CD4-positive, alpha-beta T cell treated with Interferon alpha-2 for 1 hour (primary cell): ENCODE data around the gene ZC3H4.

Source experiments
- DNase-seq, 2 donors: peaks; one replicate each; pipeline ENCODE4 v3.0.0-alpha.2; 2020 to 2022

ZC3H4 gene

DNA sequence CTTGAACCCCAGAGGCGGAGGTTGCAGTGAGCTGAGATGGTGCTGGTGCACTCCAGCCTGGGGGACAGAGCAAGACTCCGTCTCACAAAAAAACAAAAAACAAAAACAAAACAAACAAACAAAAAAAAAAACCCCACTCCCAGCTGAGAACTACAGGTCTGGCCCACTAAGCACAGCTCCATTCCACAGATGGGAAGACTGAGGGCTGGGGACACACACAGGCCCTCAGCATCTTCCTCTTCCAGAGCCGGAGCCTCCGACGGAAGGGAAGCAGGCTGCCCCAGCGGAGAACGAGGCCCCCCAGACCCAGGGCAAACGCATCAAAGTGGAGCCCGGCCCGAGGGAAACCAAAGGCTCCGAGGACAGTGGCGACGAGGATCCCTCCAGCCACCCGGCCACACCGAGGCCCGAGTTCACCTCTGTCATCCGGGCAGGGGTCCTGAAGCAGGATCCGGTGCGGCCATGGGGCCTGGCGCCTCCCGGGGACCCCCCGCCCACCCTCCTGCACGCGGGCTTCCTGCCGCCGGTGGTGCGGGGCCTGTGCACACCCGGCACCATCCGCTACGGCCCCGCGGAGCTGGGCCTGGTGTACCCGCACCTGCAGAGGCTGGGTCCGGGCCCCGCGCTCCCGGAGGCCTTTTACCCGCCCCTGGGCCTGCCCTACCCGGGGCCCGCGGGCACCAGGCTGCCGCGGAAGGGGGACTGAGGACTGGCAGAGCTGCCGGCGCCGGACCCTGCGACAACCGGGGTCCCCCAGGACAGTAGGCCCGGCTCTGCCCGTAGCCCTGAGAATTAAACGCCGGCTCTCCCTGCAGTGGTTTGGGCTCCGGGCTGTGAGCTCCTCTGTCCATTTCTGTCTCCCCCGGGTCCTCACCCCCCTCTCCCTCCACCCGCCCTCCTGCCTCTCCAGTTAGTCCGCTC is 68.4 kb downstream of the ZC3H4 start:
- DNase-seq: no peak

GRCh38 chr19:47040869-47041268 is 72.7 kb downstream of the ZC3H4 start:
- DNase-seq: no peak

DNA sequence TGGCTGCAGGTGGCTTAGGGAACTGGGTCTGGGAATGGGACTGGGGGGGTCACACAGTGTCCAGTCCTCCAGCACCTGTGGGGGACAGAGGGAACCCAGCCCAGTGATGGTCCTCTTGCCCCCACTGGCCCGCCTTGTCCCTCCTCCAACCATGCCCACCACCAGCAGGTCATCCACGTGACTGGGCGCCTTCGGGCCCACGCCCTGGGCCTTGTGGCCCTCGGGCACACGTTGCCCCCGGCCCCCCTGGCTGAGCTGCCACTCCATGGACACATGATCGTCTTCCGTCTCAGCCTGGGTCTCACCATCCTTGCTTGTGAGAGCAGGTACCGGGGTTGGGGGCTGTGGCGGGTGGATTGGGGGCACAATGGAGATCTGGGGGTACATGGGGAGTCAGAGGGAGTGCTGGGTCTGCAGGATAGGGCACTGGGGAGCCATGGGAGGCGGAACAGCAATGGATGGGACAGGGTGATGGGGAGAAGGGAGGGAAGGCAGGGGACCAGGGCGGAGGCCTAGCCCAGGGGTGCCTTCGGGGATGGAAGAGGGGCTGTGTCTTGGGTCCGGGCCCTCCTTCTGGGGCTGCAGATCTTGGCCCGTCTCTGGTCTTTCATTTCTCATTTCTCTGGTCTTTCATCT is 74.2 kb downstream of the ZC3H4 start:
- no peak for DNase-seq

DNA sequence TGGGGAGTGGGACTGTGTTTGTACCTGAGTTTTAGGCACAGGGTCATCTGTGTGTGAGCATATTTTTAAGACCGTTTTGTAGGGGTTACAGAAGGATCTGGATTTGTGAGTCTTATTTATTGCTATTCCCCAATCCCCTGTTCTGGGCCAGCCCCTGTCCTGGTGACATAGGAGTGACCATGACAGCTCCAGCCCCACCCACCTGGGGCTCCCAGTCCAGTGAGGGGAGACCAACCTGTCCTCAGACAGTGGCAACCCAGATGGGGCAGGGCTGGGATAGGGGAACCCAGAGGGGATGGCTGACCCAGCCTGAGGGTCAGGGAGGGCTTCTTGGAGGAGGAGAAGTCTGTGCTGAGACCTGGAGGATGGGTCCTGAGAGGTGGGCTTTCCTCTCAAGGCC is 75.8 kb downstream of the ZC3H4 start:
- DNase-seq: no peak

- DNase-seq: no peak
Observed at GRCh38 chr19:47036097-47036651, 77.4 kb downstream of the ZC3H4 start.

DNA sequence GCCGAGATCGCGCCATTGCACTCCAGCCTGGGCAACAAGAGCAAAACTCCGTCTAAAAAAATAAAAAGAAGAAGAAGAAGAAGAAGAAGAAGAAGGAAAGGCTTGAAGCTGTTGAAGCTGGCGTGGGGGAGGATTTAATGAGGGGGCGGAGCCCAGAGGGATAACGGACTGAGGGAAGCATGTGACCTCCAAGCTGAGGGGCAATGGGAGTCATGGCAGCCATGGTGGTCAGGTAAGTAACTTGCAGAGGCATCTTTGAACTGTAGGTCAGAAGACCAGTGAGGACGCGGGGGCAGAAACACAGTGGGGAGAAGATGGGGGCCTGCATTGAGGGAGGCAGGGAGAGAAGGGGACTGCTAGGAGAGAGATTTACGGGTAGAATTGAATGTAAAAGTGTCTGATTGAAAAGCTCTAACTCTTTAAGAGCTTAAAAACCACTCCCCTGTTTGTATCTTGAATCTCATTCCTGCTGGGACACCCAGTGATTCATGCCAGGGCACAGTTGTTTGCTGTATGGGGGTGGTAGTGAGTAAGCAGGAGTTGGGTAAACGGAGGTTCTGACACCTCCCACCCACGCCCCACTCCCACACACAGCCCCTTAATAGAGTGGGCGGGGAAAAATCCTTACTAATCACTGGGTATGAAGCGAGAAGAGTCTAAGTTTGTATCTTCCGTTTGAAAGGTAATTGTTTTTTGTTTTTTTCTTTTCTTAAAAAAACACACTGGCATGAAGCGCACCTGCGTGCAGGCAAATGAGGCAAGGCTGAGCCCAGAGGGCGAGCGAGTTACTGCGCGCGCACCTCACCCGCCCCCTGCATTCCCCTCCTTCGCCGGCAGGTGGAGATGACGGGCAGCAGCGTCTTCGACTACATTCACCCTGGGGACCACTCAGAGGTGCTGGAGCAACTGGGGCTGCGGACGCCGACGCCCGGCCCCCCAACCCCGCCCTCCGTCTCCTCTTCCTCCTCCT is 78.2 kb downstream of the ZC3H4 start:
- peak; percentile 93 to 96 for DNase-seq

- DNase-seq: peak; percentile 62 to 73
Observed at GRCh38 chr19:47032171-47032811, 81.3 kb downstream of the ZC3H4 start.

GRCh38 chr19:47028195-47028601 is 85.4 kb downstream of the ZC3H4 start:
- no peak for DNase-seq

DNA sequence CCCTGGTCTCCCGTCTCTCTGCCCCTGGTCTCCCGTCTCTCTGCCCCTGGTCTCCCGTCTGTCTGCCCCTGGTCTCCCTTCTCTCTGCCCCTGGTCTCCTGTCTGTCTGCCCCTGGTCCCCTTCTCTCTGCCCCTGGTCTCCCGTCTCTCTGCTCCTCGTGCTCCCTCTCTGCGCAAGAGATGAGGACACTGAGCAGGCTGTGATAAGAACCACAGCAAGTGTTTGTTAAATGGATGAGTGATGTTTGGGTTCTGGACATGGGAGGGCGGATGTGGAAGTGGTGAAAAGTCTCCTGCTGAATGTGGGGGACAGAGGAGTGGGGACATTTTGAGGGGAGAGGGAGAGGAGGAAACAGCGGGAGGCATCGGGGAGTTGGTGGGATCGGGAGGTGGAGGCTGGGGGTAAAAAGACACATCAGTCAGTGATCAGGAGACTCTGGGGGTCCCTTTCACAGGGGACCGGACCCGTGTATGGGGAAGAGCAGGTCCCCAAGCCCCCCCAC is 85.9 kb downstream of the ZC3H4 start:
- DNase-seq: no peak

DNA sequence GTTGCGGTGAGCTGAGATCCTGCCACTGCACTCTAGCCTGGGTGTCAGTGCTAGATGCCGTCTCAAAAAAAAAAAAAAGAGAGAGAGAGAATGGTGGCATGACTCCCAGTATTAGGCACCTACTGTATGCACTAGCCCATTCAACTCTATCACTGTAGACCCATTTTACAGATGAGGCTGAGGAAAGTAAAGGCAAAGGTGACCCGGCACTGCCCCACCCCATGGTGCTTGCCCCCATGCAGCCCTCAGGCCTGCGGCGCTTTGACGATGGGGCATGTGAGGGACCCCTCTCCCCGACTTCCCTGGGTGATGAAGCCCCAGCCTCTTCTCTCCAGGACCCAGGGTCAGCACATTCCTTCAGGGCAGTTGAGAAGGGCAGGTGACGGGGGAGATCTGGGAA is 86.7 kb downstream of the ZC3H4 start:
- no peak for DNase-seq

- no peak for DNase-seq
Observed at GRCh38 chr19:47026156-47026555, 87.4 kb downstream of the ZC3H4 start.

DNA sequence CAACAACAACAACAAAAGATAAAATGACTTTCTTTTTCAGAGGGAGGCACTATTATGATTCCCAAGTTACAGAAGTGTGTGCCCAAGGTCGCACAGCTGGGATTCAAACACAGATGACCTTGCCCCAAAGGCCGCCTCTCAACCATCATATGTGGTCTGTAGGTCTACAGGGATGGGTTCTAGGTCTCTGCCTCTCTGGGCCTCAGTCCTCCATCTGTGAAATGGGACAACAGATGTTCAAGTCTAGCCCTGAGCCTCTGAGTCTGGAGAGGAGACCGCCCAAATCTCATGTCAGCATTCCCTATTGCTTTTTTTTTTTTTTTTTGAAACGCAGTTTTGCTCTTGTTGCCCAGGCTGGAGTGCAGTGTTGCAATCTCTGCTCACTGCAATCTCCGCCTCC is 89.1 kb downstream of the ZC3H4 start:
- DNase-seq: no peak

- DNase-seq: no peak
Observed at GRCh38 chr19:47023448-47023794, 90.2 kb downstream of the ZC3H4 start.

GRCh38 chr19:47022541-47023447 is 90.8 kb downstream of the ZC3H4 start:
- no peak for DNase-seq

DNA sequence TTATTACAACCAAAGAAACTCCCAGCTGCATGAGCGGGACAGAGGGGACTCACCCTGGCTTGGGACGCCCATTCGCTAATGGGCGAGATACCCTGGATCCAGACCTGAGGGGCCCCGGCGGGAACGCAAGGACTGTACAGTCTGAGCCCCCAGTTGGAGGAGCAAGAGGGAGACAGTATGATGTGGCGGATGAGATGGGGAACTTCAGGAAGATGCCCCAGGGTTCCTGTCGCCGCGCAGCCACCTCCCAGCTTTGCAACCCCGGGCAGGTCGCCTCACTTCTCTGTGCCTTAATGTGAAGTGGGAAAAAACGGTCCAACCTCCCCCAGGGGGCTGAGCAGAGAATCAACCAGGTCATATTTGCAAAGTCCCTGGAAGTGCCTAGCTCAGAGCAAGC is 91.4 kb downstream of the ZC3H4 start:
- DNase-seq: no peak

DNA sequence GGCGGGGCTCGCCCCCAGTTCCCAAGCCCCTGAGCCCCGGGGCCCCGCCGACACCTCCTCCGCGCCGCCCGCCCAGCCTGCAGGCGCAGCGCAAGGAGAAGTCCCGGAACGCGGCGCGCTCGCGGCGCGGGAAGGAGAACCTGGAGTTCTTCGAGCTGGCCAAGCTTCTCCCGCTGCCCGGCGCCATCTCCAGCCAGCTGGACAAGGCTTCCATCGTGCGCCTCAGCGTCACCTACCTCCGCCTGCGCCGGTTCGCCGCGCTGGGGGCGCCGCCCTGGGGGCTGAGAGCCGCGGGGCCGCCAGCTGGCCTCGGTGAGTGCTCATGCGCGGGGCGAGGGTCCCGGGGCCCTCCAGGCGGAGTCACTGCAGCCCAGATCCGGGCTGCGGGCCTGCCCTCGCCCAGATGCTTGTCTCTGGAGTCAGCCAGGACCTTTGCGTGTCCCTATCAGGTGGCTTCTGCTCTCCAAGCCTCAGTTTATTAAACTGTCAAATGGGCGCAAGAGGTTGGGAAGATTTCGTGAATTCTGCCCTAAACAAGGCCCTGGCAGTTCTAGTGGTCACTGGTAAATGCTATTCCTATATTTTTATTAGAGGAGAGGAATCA is 91.9 kb downstream of the ZC3H4 start:
- DNase-seq: no peak

DNA sequence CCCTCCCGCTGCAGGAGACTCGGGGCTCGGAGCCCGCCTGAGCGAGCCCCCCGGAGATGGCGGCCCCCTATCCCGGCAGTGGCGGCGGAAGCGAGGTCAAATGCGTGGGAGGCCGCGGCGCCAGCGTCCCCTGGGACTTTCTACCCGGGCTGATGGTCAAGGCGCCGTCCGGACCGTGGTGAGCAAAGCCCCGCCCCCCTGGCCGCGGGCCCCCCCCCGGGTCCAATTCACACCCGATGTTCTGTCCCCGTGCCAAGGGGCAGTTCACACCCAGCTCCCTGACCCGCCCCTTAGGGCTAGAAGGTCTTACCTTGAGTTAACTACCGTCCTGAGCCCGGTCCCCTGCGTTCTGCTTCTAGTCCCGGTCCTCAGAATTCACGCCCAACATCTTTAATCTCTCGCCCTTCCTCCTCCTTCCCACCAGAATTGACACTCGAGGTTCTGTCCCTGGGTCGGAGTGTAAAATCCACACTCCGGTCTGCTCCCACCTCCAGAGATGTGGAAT is 92.5 kb downstream of the ZC3H4 start:
- DNase-seq: no peak

- no peak for DNase-seq
Observed at GRCh38 chr19:47020132-47020805, 93.3 kb downstream of the ZC3H4 start.

- no peak for DNase-seq
Observed at GRCh38 chr19:47019431-47020041, 94.0 kb downstream of the ZC3H4 start, which contains the start of gene NPAS1. Gene NPAS1 (plus strand): TSS chr19:47019837. CDS start chr19:47021048, 1,211 bp downstream.
